Loucy (cell line): ENCODE data around the gene AFF3.

ENCODE experiments used
- CTCF ChIP-seq: fragments of 200-600 bp; sonication (generic); conservative IDR thresholded peaks from 2 replicates; pipeline ENCODE4 v1.5.1; 2014; ENCODE audit warnings: mild to moderate bottlenecking, antibody characterized with exemption, low read length
- EZH2phosphoT487 ChIP-seq: fragments of 200-600 bp; IDR thresholded peaks from 2 replicates; pipeline ENCODE4 v1.6.1; 2018; ENCODE audit warnings: antibody characterized with exemption, mild to moderate bottlenecking, moderate library complexity, borderline replicate concordance

DNA sequence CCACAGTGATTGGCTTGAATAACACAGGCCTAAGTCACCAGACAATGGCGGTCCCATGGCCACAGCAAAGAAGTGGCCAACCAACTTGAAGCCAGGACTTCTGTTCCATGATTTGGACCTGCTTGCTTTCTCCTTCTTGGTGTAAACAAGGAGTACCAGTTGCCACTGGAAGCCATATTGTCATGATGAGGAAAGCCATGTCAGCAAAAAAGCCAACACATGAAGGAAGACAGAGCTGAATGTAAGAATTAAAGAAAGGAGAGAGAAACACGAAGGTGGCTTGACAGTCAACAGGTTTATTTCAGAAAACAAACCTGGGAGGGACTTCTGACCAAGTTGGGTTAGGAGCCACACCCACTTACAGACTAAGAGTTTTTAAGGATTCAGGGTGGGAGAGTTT, 620.2 kb downstream of the AFF3 start:
- TF ChIP-seq CTCF (no peak), EZH2phosphoT487 (no peak)
